ENCODE data around the gene CCS. TPM values are rescaled to one million over a fixed set of nuclear protein-coding genes. Genes with fewer than 3 reads are reported as not detected.
"Not testable (repeated sequence)": the region's sequence is repeated elsewhere in the genome, so short reads cannot be mapped to it uniquely, and the experiment has no call there.

CCS gene
- total RNA-seq, 1 donor from 2014 or later: 64.9 TPM

DNA sequence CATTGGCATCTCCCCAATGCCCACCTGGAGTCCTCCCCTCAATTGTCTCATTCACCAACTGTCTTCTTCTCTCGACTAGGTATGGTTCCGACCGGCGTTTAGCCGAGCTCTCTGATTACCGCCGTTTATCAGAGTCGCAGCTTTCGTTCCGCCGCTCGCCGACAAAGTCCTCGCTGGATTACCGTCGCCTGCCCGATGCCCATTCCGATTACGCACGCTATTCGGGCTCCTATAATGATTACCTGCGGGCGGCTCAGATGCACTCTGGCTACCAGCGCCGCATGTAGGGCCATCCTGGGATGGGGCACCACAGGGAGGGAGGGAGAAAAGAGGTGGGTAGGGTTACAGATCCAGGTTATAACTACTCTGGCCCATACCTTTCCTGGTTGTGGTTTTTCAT is 33.4 kb downstream of the CCS start:
- DNase-seq (ENCODE audit: low spot score): no peak

DNA sequence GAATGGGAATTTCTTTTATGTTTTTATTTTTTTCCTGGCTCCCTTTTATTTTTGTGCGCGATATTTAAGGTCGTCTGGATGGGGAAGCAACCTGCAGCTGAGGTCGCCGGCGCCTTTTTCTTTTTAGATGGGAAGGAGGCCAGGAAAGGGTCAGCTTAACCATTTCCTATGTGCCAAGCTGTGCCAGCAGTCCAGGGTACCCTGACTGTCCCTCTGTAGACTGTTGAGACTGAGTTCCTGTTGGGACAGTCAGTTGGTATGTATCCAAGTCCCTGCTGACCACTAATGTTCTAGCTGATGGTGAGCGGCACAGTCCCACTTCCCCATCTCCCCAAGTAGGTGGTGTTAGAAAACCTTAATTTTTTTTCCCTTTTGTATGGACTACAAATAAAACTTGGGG is 33.9 kb downstream of the CCS start:
- no peak for DNase-seq (ENCODE audit: low spot score)

DNA sequence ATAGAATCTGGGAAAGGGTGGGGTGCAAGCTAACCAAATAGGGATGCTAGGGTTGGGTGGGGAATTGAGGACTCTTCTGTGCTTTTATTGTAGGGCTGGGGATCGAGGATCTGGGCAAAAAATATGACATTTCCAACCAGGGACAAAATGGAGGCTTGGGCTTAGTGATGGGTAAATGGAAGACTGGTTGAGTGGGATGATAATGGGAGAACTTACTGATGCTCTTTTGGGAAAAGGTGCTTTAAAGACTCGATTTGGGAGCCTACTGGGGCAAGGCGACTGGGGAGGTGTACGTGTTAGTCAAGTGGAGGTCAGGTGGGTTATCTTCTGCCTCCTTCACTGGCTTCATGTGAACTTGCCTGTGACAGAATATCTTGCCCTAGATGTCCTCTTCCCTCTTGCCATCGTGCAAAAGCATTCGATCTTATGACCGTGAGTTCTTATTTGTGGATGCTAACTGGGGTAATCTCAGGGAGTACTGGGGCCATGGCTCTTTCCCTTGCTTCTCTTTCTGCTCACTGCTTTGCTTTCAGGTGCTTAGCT is 35.1 kb downstream of the CCS start:
- no peak for DNase-seq (ENCODE audit: low spot score)

DNA sequence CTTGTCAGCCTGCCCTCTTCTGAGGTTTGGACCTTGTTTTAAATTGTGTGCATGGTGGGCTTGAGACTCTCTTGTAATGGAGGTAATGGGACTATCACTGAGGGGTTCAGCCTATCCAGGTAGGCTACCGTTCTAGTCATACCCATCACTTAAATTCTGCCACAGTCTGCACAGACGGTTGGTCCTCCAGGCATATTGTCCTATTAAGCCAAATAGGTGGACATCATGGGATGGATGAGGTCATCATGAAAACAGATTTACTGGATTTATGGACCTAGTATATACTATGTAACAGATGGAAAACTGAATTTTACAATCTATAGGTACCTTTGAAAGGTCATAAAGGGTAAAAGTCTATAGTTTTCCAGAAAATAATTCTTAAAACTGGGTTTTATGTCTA is 36.4 kb downstream of the CCS start:
- DNase-seq (ENCODE audit: low spot score): no peak

DNA sequence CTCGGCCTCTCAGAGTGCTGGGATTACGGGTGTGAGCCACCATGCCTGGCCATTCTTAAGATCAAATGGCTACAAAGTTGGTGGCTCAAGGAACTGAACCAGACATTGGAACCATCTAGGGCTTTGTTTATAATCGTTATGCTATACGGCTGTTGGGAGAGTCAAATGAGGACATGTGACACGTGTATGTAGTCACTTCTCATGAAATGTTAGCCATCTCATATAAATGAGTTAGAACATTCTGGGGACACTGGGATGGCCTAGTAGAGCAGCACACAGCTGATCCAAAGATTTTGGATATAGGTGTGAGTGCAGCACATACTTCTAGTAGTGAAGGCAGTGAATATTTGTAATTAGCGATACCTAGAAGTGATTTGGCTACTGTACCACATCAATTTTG is 38.9 kb downstream of the CCS start:
- DNase-seq (ENCODE audit: low spot score): no peak

DNA sequence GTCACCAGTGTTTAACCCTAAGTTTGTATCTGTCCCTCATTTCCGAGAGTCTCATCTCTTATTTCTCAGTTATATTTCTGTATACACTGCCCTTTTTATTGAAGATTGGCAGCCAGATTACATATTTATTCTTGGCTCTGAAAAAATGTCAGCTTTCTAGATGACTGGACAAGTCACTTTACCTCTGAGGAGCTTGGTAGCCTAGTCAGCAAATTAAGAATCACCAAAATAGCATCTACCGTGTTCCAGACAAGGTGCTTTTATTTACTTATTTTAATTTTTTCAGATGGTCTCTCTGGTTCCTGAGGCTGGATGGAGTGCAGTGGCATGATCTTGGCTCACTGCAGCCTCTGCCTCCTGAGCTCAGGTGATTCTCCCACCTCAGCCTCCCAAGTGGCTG is 40.0 kb downstream of the CCS start:
- DNase-seq (ENCODE audit: low spot score): no peak

DNA sequence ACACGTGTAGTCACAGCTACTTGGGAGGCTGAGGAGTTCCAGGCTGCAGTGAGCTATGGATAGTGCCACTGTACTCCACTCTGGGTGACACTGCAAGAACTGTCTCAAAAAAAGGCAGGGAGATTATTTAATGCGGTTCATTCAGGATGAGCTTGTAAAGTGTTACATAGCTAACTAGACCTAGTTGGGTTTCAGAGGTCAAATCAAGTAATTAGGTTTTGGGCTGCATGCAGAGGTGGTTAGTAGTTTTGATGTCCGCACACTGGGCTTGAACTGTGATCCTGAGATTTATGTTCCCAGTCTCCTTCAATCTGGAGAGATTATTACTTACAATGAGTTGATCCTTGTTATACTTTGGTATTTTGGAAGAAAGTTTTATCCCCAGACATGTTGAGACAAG is 43.4 kb downstream of the CCS start:
- DNase-seq (ENCODE audit: low spot score): no peak

DNA sequence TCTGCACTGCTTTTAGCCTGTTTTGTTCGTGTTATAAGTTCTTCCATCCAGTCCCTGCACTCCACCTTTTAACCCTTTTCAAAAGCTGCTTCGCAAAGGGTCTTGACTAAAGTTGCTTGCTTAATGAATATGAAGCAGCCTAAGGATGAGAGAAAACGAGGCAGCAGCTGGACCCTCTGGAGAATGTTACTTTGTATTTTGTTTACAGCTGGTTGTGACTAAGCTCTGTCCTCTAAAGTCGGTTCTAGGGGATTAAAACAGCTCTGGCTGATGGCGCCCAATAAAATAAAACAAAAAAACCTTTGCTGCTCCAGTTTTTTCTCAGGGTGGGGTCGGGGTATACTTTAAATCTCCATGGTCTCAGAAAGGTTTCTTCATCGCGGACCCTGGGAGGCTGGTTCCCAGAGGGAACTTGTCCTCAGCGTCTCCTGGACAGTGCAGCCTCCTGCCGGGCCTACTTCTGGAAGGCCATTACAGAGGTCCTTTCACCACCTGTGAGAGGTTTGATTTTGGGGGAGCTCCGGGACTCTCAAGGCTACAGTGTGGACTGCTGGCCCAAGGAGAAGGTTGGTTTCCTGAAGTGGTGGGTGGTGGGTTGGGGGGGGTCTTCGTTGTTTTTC is 44.7 kb downstream of the CCS start:
- DNase-seq (ENCODE audit: low spot score): no peak

DNA sequence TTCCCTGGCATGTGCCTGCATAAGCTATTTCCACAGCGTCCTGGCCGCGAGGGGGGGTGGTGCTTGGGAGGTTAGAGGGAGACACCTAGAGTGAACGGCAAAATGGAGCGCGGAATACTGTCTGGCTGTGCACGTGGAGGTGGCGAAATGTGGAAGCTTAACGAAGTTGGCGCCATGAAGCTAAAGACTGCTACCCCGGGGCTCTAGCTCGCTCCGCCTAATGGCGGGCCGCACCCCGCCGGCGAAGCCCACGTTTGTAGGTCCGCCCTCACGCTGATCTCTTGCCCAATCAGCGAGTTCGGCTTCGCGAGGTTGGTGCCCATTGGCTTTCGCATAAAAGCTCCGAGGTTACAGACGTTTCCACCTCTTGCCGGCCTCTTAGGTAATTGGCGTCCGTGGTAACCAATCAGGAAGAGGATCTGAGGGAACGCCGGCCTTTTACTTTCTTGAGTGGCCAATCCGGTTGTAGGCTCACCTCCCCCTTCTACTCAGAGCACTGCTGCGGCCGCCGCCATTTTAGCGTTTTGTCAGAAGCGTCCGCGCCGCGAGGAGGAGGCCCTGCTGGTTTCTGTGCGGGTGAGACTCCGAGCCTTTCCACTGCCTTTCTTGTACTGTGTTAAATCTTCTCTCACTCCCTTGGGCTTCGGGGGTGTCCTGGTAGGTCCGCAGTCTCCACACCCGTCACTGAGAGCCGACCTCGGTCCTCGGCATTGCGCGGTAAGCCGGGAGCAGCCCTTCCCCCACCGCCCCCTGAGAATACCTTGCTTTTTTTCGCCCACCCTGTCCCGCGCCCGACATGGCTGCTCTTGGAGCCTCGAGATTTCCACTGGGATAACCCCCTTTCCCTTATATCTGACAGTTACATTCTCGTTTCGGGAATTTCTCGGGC is 45.4 kb downstream of the CCS start, which contains the start of gene RBM4:
Gene RBM4 (plus strand): TSS at position 527 of the 889 bp plus-strand sequence. CDS start 1,009 bp downstream, outside the sequence.
- peak; percentile 100 for DNase-seq (ENCODE audit: low spot score)

DNA sequence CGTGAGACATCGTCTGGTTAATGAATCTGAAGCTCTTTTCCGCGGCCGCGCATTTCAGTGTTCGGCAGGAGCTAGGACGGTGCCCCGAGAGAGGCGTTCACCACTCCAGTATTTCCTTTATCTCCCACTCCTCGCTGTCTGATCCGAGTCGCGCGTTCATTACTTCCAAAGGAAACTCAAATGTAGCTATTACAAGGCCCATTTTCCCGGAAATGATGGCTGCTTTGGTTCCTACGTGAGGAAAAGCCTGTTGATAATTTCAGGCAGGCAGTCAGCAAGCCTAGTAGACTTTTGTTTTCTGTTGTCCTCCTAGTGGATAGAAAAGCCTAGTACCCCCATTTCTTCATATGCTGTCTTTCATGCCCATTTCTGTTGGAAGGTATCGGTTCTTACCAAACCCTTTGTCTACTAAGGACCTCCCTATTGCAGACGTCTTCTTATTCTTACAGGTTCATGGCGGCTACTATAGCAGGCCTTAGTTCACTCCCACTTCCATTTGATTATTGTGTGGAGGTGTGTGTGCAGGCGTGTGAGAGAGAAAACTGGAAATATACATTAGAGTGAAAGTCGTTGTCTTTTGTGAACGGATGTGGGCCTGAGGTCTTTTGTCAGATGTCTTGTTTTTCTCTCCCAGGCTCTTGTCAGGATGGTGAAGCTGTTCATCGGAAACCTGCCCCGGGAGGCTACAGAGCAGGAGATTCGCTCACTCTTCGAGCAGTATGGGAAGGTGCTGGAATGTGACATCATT is 46.3 kb downstream of the CCS start:
- no peak for DNase-seq (ENCODE audit: low spot score)

DNA sequence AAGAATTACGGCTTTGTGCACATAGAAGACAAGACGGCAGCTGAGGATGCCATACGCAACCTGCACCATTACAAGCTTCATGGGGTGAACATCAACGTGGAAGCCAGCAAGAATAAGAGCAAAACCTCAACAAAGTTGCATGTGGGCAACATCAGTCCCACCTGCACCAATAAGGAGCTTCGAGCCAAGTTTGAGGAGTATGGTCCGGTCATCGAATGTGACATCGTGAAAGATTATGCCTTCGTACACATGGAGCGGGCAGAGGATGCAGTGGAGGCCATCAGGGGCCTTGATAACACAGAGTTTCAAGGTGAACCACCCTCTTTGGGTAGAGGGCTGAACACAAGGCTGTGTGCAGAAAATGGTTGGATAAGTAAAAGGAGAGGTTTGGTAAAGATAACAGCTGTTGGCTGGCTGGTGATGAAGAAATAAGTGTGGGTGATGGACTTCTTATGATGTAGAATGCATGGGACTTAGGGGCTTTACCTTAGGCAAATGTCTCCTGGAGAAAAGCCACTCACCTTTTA is 46.9 kb downstream of the CCS start:
- not testable (repeated sequence) for DNase-seq (ENCODE audit: low spot score)

DNA sequence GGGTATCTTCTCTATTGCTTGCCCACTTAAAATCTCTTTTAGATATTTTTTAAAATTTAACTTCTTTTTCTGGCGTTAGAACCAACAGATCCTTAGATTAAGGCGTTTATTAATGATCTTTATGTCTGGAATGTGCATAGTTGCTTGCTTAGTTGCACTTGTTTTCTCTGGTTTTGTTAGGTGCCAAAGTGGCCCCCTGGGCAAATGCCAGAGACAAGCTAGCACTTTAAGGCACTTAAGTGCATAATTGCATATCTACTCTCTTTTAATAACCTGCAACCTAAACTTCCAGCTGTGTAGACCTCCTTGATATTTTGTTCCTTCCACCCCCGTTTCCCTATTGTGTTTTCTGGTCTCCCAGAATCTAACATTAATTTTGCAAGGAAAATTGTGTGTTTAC is 48.8 kb downstream of the CCS start:
- DNase-seq (ENCODE audit: low spot score): no peak

DNA sequence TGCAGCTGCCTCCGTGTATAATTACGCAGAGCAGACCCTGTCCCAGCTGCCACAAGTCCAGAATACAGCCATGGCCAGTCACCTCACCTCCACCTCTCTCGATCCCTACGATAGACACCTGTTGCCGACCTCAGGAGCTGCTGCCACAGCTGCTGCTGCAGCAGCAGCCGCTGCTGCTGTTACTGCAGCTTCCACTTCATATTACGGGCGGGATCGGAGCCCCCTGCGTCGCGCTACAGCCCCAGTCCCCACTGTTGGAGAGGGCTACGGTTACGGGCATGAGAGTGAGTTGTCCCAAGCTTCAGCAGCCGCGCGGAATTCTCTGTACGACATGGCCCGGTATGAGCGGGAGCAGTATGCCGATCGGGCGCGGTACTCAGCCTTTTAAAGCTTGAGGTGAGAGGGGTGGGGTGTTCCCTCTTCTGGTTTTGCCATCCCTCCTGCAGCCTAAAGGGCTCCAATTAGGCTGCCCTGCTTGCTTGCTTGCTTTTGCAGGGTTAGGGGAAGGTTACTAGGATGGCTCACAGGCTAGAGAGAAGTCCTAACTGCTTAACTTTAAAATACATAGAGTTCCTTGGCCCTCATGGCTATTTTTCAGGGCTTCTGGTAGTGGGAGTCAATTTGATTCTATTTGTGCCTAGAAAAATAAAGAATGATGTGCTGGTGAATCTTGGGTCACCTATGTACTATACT is 50.9 kb downstream of the CCS start:
- no peak for DNase-seq (ENCODE audit: low spot score)

DNA sequence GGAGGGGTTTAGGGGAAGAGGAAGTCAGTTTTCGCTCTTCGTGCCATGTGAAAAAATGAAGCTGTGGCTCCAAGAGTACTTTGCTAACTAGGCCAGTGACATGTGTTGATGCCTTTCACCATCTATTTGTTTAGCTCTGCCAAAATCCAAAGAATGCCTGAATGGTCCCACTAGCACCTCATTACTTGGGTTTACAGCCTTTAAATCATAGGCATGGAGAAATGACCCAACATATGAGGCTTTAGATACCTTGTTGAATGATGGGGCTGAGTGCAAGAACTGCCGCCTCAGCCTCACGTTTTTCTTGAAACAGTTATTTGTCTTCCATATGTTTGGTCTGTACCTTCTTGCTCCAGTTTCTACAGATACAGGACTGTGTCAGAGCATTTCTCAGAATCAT is 53.8 kb downstream of the CCS start:
- no peak for DNase-seq (ENCODE audit: low spot score)

DNA sequence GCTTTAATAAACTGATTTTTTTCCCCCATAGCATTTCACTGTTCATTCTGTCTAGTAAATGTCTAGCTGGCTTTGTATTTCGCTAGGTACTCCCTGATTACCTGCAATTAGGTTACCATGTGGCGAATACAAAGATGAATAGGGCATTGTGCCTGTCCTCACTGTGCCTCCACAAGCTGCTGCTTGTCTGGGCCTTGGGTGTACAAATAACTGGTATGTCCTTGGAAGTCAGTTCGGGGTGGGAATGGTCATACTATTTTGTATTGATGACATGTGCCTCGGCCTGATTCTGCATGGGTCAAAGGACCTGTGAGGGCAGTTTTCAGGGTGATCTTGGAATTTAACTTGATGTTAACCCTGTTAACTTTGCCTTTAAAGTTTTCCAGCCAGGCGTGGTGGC is 56.9 kb downstream of the CCS start:
- no peak for DNase-seq (ENCODE audit: low spot score)

DNA sequence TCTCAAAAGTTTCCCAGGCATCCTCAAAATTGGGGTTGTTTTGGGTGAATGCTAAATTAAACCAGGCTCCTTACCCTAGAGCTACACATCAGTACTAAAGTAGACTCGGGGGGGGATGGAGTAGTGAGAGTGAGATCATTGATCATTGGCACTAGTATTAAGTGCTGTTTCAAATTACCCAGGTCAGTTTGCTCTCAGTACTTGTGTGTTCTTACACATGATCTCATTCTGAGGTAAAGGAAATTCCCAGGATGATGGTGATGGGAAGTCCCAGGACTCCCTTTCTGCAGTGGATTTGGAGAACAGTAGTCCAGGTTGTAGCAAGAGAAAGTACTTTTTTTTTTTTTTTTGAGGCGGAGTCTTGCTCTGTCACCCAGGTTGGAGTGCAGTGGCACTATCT is 58.0 kb downstream of the CCS start:
- DNase-seq (ENCODE audit: low spot score): no peak

DNA sequence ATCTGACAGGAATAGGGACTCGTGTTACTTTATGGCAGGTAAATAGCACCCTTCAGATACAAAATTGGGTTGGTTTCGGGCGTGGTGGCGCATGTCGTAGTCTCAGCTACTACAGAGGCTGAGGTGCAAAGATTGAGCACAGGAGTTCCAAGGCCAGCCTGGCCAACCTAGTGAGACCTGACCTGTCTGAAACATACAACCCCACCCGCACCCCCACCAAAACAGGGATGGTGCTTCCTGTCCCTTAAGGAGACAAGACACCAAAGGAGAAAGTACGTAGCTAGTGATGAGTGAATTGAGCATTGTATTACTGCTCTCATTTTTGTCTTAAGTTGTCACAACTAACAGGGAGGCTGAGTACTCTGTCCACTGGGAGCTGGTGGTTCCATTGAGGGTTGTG is 59.7 kb downstream of the CCS start:
- no peak for DNase-seq (ENCODE audit: low spot score)

DNA sequence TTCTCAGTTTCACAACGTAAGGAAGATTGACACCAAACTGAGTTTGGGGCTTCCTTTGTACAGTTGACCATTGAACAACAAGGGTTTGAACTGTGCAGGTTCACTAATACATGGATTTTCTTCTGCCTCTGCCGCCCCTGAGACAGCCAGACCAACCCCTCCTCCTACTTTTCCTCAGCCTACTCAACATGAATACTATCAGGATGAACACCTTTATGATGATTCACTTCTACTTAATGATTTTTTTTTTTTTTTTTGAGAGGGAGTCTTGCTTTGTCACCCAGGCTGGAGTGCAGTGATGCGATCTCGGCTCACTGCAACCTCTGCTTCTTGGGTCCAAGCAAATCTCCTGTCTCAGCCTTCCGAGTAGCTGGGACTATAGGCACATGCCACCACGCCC is 60.1 kb downstream of the CCS start:
- no peak for DNase-seq (ENCODE audit: low spot score)
